Measurements from ENCODE around the gene SUCNR1. TPM values are rescaled to one million over a fixed set of nuclear protein-coding genes. Genes with fewer than 3 reads are reported as not detected.
"Not testable (repeated sequence)": the region's sequence is repeated elsewhere in the genome, so short reads cannot be mapped to it uniquely, and the experiment has no call there.

SUCNR1 gene
- total RNA-seq, 1 donor from 2014 or later, result not detected

- intact Hi-C loops (cut with micrococcal nuclease), result no loop called here
Observed at GRCh38 chr3:151871639-151872468, 1.6 kb upstream of the SUCNR1 start.

GRCh38 chr3:151874079-151874478 is 636 bp downstream of the SUCNR1 start:
- intact Hi-C loops (cut with micrococcal nuclease), result not testable (repeated sequence)

- intact Hi-C loops (cut with micrococcal nuclease), result no loop called here
Observed at GRCh38 chr3:151875759-151876158, 2.3 kb downstream of the SUCNR1 start.

GRCh38 chr3:151877269-151877668 is 3.8 kb downstream of the SUCNR1 start:
- intact Hi-C loops (cut with micrococcal nuclease), result no loop called here

- intact Hi-C loops (cut with micrococcal nuclease), result loop anchor here (2.0 kb wide), 1 partner anchor 16 kb away; no protein-coding TSS in a partner anchor
Observed at GRCh38 chr3:151878465-151878864, 5.0 kb downstream of the SUCNR1 start.

- intact Hi-C loops (cut with micrococcal nuclease), result loop anchor here (2.0 kb wide), 1 partner anchor 16 kb away; no protein-coding TSS in a partner anchor
Observed at GRCh38 chr3:151879037-151879436, 5.6 kb downstream of the SUCNR1 start.

- intact Hi-C loops (cut with micrococcal nuclease), result loop anchor here (2.0 kb wide), 1 partner anchor 15 kb away; no protein-coding TSS in a partner anchor
Observed at GRCh38 chr3:151879679-151880415, 6.4 kb downstream of the SUCNR1 start.

- intact Hi-C loops (cut with micrococcal nuclease), result no loop called here
Observed at GRCh38 chr3:151880416-151880690, 6.9 kb downstream of the SUCNR1 start.

GRCh38 chr3:151881137-151881536 is 7.7 kb downstream of the SUCNR1 start:
- intact Hi-C loops (cut with micrococcal nuclease), result no loop called here

GRCh38 chr3:151885397-151885796 is 12.0 kb downstream of the SUCNR1 start:
- intact Hi-C loops (cut with micrococcal nuclease), result not testable (repeated sequence)

- intact Hi-C loops (cut with micrococcal nuclease), result not testable (repeated sequence)
Observed at GRCh38 chr3:151887450-151888211, 14.2 kb downstream of the SUCNR1 start.

GRCh38 chr3:151890721-151891141 is 17.3 kb downstream of the SUCNR1 start:
- intact Hi-C loops (cut with micrococcal nuclease), result loop anchor here (10.0 kb wide), 1 partner anchor 606 kb away; no protein-coding TSS in a partner anchor

GRCh38 chr3:151891721-151892120 is 18.3 kb downstream of the SUCNR1 start:
- intact Hi-C loops (cut with micrococcal nuclease), result loop anchor here (10.0 kb wide), 1 partner anchor 607 kb away; no protein-coding TSS in a partner anchor

- intact Hi-C loops (cut with micrococcal nuclease), result loop anchor here (2.0 to 10.0 kb wide), 2 partner anchors 15 to 609 kb away; no protein-coding TSS in a partner anchor
Observed at GRCh38 chr3:151894219-151894618, 20.8 kb downstream of the SUCNR1 start.

- intact Hi-C loops (cut with micrococcal nuclease), result loop anchor here (2.0 to 10.0 kb wide), 2 partner anchors 17 to 611 kb away; no protein-coding TSS in a partner anchor
Observed at GRCh38 chr3:151895478-151896241, 22.2 kb downstream of the SUCNR1 start.

GRCh38 chr3:151896246-151897012 is 23.0 kb downstream of the SUCNR1 start:
- intact Hi-C loops (cut with micrococcal nuclease), result loop anchor here (10.0 kb wide), 1 partner anchor 612 kb away; no protein-coding TSS in a partner anchor

- intact Hi-C loops (cut with micrococcal nuclease), result loop anchor here (10.0 kb wide), 1 partner anchor 613 kb away; no protein-coding TSS in a partner anchor
Observed at GRCh38 chr3:151898121-151898520, 24.7 kb downstream of the SUCNR1 start.

- intact Hi-C loops (cut with micrococcal nuclease), result loop anchor here (10.0 kb wide), 1 partner anchor 614 kb away; no protein-coding TSS in a partner anchor
Observed at GRCh38 chr3:151898564-151899261, 25.3 kb downstream of the SUCNR1 start.

- intact Hi-C loops (cut with micrococcal nuclease), result loop anchor here (10.0 kb wide), 1 partner anchor 615 kb away; no protein-coding TSS in a partner anchor
Observed at GRCh38 chr3:151899996-151900395, 26.6 kb downstream of the SUCNR1 start.
